Measurements from ENCODE around the gene RIC8B.

DNA sequence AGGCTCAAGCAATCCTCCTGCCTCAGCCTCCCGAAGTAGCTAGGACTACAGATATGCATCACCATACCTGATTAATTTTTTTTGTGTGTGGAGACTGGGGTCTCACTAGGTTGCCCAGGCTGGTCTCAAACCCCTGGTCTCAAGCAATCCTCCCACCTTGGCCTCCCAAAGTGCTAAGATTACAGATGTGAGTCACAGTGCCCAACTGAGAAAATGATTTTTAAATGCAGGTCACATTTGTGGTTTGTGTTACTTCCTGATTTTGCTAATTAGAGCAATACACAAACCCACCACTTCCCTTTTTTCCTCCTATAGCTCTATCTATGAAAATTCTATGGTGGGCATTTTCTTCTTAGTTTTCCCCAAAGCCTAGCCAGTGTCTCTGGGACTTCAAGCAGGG, 135.7 kb downstream of the RIC8B start:
- TF ChIP-seq POLR2A (IDR thresholded peaks at IDR 0.05; ENCODE audit: low read depth, low read length) (no peak), POU2F2 (IDR thresholded peaks at IDR 0.05; ENCODE audit: low read depth, low read length) (no peak), TAF1 (IDR thresholded peaks at IDR 0.05; ENCODE audit: low read depth, low read length) (no peak), PAX5 (IDR thresholded peaks at IDR 0.05; ENCODE audit: insufficient read depth, low read length, severe bottlenecking) (no peak)
